A549 (cell line): Measurements from ENCODE around the gene HNRNPA3. TPM values are rescaled to one million over a fixed set of nuclear protein-coding genes. Genes with fewer than 3 reads are reported as not detected.

Source experiments
- ATAC-seq, 2 experiments: fragments of 200-7000 bp in 1 of 2; fragments of >200 bp in 1 of 2; cut with Nextera tagmentation in 1 of 2; cut with Tn5 transposase in 1 of 2; 3 replicates each; pipeline versions ENCODE4 v1.8.0 to v1.9.1; 2018 to 2020; ENCODE audit warnings: mild to moderate bottlenecking in 1 of 2, moderate library complexity in 1 of 2
- CTCF ChIA-PET: fragments of 300-600 bp; sonication (Branson Sonifier 250); formaldehyde crosslinking; extraction: SDS; loops from one replicate; lab custom pipeline; 2021; ENCODE audit warnings: antibody characterized with exemption, inconsistent platforms; lab: Yijun Ruan, JAX
- POLR2A ChIA-PET: fragments of 350-600 bp; formaldehyde crosslinking; extraction: SDS; loops from one replicate; lab custom pipeline; 2021; ENCODE audit warnings: antibody characterized with exemption, inconsistent platforms; lab: Yijun Ruan, JAX
- DNase-seq, 2 experiments: peaks; one replicate each; pipeline versions ENCODE4 v3.0.0 to v3.0.0-alpha.2; 2011 to 2016; ENCODE audit warnings: low read depth in 1 of 2, low spot score in 1 of 2
- FAIRE-seq: peaks from 2 replicates; lab custom pipeline; 2011; peaks lifted over from hg19 to GRCh38; lab: Jason Lieb, UNC
- H3K27ac ChIP-seq, 2 experiments: fragments of >200 bp; sonication (Bioruptor Twin); formaldehyde crosslinking; 3 replicates each; pipeline ENCODE4 v1.5.1; 2016 to 2017
- H3K4me1 ChIP-seq: fragments of >200 bp; sonication (Bioruptor Twin); formaldehyde crosslinking; 3 replicates; pipeline ENCODE4 v1.6.1; 2016
- H3K4me2 ChIP-seq: fragments of >200 bp; sonication (Bioruptor Twin); formaldehyde crosslinking; 3 replicates; pipeline ENCODE4 v1.6.1; 2016
- H3K4me3 ChIP-seq: fragments of >200 bp; sonication (Bioruptor Twin); formaldehyde crosslinking; 3 replicates; pipeline ENCODE4 v1.5.1; 2016
- H3K9me3 ChIP-seq: fragments of >200 bp; sonication (Bioruptor Twin); formaldehyde crosslinking; 3 replicates; pipeline ENCODE4 v1.6.1; 2016
- ATOH8 ChIP-seq: fragments of 250-450 bp; sonication (Bioruptor Pico); IDR thresholded peaks from 2 replicates; pipeline ENCODE4 v1.5.0; 2020; ENCODE audit warnings: low read depth, mild to moderate bottlenecking, moderate library complexity
- EHMT2 ChIP-seq: fragments of 200-600 bp; sonication (generic); IDR thresholded peaks from 2 replicates; pipeline ENCODE4 v1.6.1; 2016; ENCODE audit warnings: antibody characterized with exemption, low read depth, mild to moderate bottlenecking, moderate library complexity
- ELK1 ChIP-seq: fragments of 150-350 bp; IDR thresholded peaks from 2 replicates; pipeline ENCODE4 v1.6.1; 2014; ENCODE audit warnings: low read depth, mild to moderate bottlenecking, low read length
- EP300 ChIP-seq, 2 experiments: fragments of >200 bp; sonication (Bioruptor Twin); formaldehyde crosslinking; IDR thresholded peaks; 2 replicates in 1 of 2; 3 replicates in 1 of 2; pipeline ENCODE4 v1.6.1; 2016 to 2017
- ESRRA ChIP-seq: fragments of 150-350 bp; IDR thresholded peaks from 2 replicates; pipeline ENCODE4 v1.6.1; 2014; ENCODE audit warnings: mild to moderate bottlenecking, low read length, borderline replicate concordance
- FOSB ChIP-seq: fragments of 250-450 bp; sonication (Bioruptor Pico); IDR thresholded peaks from 2 replicates; pipeline ENCODE4 v1.5.0; 2020; ENCODE audit warnings: mild to moderate bottlenecking, moderate library complexity
- FOXS1 ChIP-seq: fragments of 250-450 bp; sonication (Bioruptor Pico); IDR thresholded peaks from 2 replicates; pipeline ENCODE4 v1.5.0; 2020; ENCODE audit warnings: mild to moderate bottlenecking, moderate library complexity
- GATA3 ChIP-seq: IDR thresholded peaks from 2 replicates; pipeline ENCODE4 v1.6.1; 2012; ENCODE audit warnings: borderline replicate concordance
- HDAC2 ChIP-seq: fragments of 200-600 bp; sonication (generic); IDR thresholded peaks from 2 replicates; pipeline ENCODE4 v1.6.1; 2016
- HMGXB4 ChIP-seq: fragments of 250-450 bp; sonication (Bioruptor Pico); IDR thresholded peaks from 2 replicates; pipeline ENCODE4 v1.5.0; 2021; ENCODE audit warnings: mild to moderate bottlenecking, moderate library complexity, borderline replicate concordance
- HOXB13 ChIP-seq: fragments of 250-450 bp; sonication (Bioruptor Pico); IDR thresholded peaks from 2 replicates; pipeline ENCODE4 v1.5.0; 2020; ENCODE audit warnings: low read depth, mild to moderate bottlenecking, moderate library complexity
- JUN ChIP-seq, 2 experiments: fragments of >200 bp; sonication (Bioruptor Twin); formaldehyde crosslinking; IDR thresholded peaks; 2 replicates in 1 of 2; 3 replicates in 1 of 2; pipeline ENCODE4 v1.6.1; 2016 to 2017
- KDM1A ChIP-seq: fragments of 200-600 bp; sonication (generic); IDR thresholded peaks from 2 replicates; pipeline ENCODE4 v1.6.1; 2016; ENCODE audit warnings: low read depth, mild to moderate bottlenecking
- MAFK ChIP-seq: fragments of 450-650 bp; IDR thresholded peaks from 2 replicates; pipeline ENCODE4 v1.6.1; 2014; ENCODE audit not compliant: partially characterized antibody
- MAZ ChIP-seq: fragments of 150-350 bp; IDR thresholded peaks from 2 replicates; pipeline ENCODE4 v1.6.1; 2014; ENCODE audit warnings: antibody characterized with exemption, low read depth, low read length, borderline replicate concordance
- NPAS2 ChIP-seq: fragments of 250-450 bp; sonication (Bioruptor Pico); IDR thresholded peaks from 2 replicates; pipeline ENCODE4 v1.8.0; 2022; ENCODE audit warnings: mild to moderate bottlenecking, moderate library complexity, borderline replicate concordance
- RAD21 ChIP-seq, 2 experiments: fragments of >200 bp in 1 of 2; sonication (Bioruptor Twin) in 1 of 2; formaldehyde crosslinking in 1 of 2; IDR thresholded peaks in 1 of 2; conservative IDR thresholded peaks in 1 of 2; 2 replicates in 1 of 2; 3 replicates in 1 of 2; pipeline ENCODE4 v1.6.1; 2012 to 2018; ENCODE audit warnings: inconsistent platforms in 1 of 2
- ZC3H11A ChIP-seq: fragments of 450-650 bp; IDR thresholded peaks from 2 replicates; pipeline ENCODE4 v1.6.1; 2014; ENCODE audit warnings: antibody characterized with exemption, mild to moderate bottlenecking
- ZFP36 ChIP-seq: fragments of 450-650 bp; IDR thresholded peaks from 2 replicates; pipeline ENCODE4 v1.6.1; 2014; ENCODE audit warnings: borderline replicate concordance; ENCODE audit not compliant: partially characterized antibody
- ZNF302 ChIP-seq: fragments of 250-450 bp; sonication (Bioruptor Pico); IDR thresholded peaks from 2 replicates; pipeline ENCODE4 v1.9.0; 2021; ENCODE audit warnings: inconsistent platforms, mild to moderate bottlenecking, moderate library complexity
- WGBS: methylation state at CpG from one replicate; pipeline ENCODE4 v1.1.6; 2017; ENCODE audit errors: missing lambda C conversion rate; 5-methylcytosine and 5-hydroxymethylcytosine counted together
- polyA plus RNA-seq, 4 experiments: library from polyadenylated mRNA; depleted of rRNA in 3 of 4; stranded (reverse); fragments of >200 nt; fragmentation: RNase III in 1 of 4; extraction: RNeasy Plus Mini Kit Qiagen cat#74134 plus additional on column Dnase treatment in 1 of 4; gene quantifications; 2 replicates in 3 of 4; 3 replicates in 1 of 4; pipeline ENCODE4 v1.2.3, GENCODE V29; 2011 to 2017
- TF ChIP-seq, protein P1 (sequence below): fragments of >200 bp; sonication (Bioruptor Twin); formaldehyde crosslinking; IDR thresholded peaks from 3 replicates; pipeline ENCODE4 v1.5.1; 2016
- TF ChIP-seq, protein P2 (sequence below): fragments of >200 bp; sonication (Bioruptor Twin); formaldehyde crosslinking; IDR thresholded peaks from 3 replicates; pipeline ENCODE4 v1.6.1; 2016
- TF ChIP-seq, protein P3 (sequence below): fragments of 200-600 bp; sonication (generic); IDR thresholded peaks from 2 replicates; pipeline ENCODE4 v1.6.1; 2016; ENCODE audit warnings: antibody characterized with exemption, mild to moderate bottlenecking, moderate library complexity
- TF ChIP-seq, protein P4 (sequence below): fragments of 450-650 bp; IDR thresholded peaks from 2 replicates; pipeline ENCODE4 v1.6.1; 2014; ENCODE audit warnings: antibody characterized with exemption

The HNRNPA3 gene
- polyA plus RNA-seq, 2 of the 4 experiments (the other 2 are of a cell fraction), result 357 to 755 TPM

- no peaks in the 10 kb centered on the region for H3K9me3 ChIP-seq
- POLR2A ChIA-PET, result no interaction called here
- ATAC-seq, result no peak
- no peak for FAIRE-seq
- H3K4me3 ChIP-seq, result no peak overlapping the region
- H3K4me2 ChIP-seq, result no peak overlapping the region
- no peak for TF ChIP-seq KDM1A
- no peak for TF ChIP-seq ATOH8
- no peak for TF ChIP-seq HOXB13 (CRISPR knock-in tag)
- TF ChIP-seq NPAS2 (CRISPR knock-in tag), result no peak
- TF ChIP-seq, protein P1, sequence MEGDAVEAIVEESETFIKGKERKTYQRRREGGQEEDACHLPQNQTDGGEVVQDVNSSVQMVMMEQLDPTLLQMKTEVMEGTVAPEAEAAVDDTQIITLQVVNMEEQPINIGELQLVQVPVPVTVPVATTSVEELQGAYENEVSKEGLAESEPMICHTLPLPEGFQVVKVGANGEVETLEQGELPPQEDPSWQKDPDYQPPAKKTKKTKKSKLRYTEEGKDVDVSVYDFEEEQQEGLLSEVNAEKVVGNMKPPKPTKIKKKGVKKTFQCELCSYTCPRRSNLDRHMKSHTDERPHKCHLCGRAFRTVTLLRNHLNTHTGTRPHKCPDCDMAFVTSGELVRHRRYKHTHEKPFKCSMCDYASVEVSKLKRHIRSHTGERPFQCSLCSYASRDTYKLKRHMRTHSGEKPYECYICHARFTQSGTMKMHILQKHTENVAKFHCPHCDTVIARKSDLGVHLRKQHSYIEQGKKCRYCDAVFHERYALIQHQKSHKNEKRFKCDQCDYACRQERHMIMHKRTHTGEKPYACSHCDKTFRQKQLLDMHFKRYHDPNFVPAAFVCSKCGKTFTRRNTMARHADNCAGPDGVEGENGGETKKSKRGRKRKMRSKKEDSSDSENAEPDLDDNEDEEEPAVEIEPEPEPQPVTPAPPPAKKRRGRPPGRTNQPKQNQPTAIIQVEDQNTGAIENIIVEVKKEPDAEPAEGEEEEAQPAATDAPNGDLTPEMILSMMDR, result no peak
- TF ChIP-seq, protein P2, sequence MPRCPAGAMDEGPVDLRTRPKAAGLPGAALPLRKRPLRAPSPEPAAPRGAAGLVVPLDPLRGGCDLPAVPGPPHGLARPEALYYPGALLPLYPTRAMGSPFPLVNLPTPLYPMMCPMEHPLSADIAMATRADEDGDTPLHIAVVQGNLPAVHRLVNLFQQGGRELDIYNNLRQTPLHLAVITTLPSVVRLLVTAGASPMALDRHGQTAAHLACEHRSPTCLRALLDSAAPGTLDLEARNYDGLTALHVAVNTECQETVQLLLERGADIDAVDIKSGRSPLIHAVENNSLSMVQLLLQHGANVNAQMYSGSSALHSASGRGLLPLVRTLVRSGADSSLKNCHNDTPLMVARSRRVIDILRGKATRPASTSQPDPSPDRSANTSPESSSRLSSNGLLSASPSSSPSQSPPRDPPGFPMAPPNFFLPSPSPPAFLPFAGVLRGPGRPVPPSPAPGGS, result no peak
- TF ChIP-seq EHMT2, result no peak
- no peak for TF ChIP-seq MAFK
- TF ChIP-seq RAD21 (conservative IDR thresholded peaks at IDR 0.05 in 1 of 2, IDR thresholded peaks at IDR 0.05 in 1 of 2), result no peak
- CTCF ChIA-PET, result no interaction called here
- no peak for DNase-seq
- 84% methylated on average over 2 of the region's 2 CpGs for WGBS
- peaks cover 12% of the 10 kb centered on the region; the same call in 2 of the 3 replicates for H3K4me1 ChIP-seq
- no peak overlapping the region for H3K27ac ChIP-seq
Measured at GRCh38 chr2:177207101-177207500, 5.5 kb upstream of the HNRNPA3 start.

DNA sequence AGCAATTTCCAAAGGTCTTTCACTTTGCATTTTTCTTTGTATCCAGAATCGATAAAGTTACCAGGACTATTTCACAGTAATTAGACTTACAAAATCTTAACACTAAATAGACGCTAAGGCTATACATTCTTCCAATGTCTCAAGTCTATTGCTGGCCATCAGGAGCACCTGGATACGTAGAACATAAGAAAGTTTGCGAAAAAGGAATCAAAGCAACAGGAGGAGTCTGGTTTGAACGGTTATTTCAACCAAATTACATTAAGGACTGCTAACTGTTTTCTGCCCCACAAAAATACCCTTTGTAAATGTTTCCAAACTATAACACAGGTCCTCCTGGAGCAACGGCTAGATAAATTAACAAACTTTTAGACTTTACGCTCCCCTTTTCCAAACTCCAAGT, 1.4 kb upstream of the HNRNPA3 start:
- no peak for ATAC-seq
- H3K4me2 ChIP-seq, result peak overlapping the region; percentile 84
- no peak for FAIRE-seq
- POLR2A ChIA-PET, result interaction anchor here (0.9 to 1.7 kb wide), 4 partner anchors 41 to 54 kb away, joined by 5 to 18 read pairs (median 12); partner anchors contain the start of gene NFE2L2
- CTCF ChIA-PET, result interaction anchor here (0.8 to 1.7 kb wide), 3 partner anchors 16 to 47 kb away, joined by 4 to 8 read pairs (median 6); no protein-coding TSS in a partner anchor
- peak overlapping the region; percentile 86 to 99 for H3K27ac ChIP-seq
- H3K4me3 ChIP-seq, result peak overlapping the region; percentile 51
- 54% methylated on average over 7 of the region's 7 CpGs for WGBS
- no peaks in the 10 kb centered on the region for H3K9me3 ChIP-seq
- no peak for DNase-seq
- H3K4me1 ChIP-seq, result peaks cover 24% of the 10 kb centered on the region
- TF ChIP-seq, protein P3, sequence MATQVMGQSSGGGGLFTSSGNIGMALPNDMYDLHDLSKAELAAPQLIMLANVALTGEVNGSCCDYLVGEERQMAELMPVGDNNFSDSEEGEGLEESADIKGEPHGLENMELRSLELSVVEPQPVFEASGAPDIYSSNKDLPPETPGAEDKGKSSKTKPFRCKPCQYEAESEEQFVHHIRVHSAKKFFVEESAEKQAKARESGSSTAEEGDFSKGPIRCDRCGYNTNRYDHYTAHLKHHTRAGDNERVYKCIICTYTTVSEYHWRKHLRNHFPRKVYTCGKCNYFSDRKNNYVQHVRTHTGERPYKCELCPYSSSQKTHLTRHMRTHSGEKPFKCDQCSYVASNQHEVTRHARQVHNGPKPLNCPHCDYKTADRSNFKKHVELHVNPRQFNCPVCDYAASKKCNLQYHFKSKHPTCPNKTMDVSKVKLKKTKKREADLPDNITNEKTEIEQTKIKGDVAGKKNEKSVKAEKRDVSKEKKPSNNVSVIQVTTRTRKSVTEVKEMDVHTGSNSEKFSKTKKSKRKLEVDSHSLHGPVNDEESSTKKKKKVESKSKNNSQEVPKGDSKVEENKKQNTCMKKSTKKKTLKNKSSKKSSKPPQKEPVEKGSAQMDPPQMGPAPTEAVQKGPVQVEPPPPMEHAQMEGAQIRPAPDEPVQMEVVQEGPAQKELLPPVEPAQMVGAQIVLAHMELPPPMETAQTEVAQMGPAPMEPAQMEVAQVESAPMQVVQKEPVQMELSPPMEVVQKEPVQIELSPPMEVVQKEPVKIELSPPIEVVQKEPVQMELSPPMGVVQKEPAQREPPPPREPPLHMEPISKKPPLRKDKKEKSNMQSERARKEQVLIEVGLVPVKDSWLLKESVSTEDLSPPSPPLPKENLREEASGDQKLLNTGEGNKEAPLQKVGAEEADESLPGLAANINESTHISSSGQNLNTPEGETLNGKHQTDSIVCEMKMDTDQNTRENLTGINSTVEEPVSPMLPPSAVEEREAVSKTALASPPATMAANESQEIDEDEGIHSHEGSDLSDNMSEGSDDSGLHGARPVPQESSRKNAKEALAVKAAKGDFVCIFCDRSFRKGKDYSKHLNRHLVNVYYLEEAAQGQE, result no peak
- no peak for TF ChIP-seq FOSB (CRISPR knock-in tag)
- TF ChIP-seq EP300 (IDR thresholded peaks at IDR 0.05), result no peak
- TF ChIP-seq, protein P4, sequence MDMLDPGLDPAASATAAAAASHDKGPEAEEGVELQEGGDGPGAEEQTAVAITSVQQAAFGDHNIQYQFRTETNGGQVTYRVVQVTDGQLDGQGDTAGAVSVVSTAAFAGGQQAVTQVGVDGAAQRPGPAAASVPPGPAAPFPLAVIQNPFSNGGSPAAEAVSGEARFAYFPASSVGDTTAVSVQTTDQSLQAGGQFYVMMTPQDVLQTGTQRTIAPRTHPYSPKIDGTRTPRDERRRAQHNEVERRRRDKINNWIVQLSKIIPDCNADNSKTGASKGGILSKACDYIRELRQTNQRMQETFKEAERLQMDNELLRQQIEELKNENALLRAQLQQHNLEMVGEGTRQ, result no peak
- TF ChIP-seq HDAC2, result no peak
- no peak for TF ChIP-seq FOXS1 (CRISPR knock-in tag)
- no peak for TF ChIP-seq ESRRA
- TF ChIP-seq ELK1, result no peak
- TF ChIP-seq ZC3H11A, result no peak
- TF ChIP-seq ZFP36, result no peak
- TF ChIP-seq KDM1A, result no peak
- no peak for TF ChIP-seq HOXB13 (CRISPR knock-in tag)
- no peak for TF ChIP-seq GATA3
- TF ChIP-seq MAFK, result no peak
- TF ChIP-seq HMGXB4 (CRISPR knock-in tag), result no peak
- no peak for TF ChIP-seq ZNF302 (CRISPR knock-in tag)
- no peak for TF ChIP-seq MAZ
- no peak for TF ChIP-seq RAD21 (conservative IDR thresholded peaks at IDR 0.05 in 1 of 2, IDR thresholded peaks at IDR 0.05 in 1 of 2)
- no peak for TF ChIP-seq JUN (IDR thresholded peaks at IDR 0.05)
